Stomach (tissue), 9 donors: Measurements from ENCODE around the gene RSBN1L. TPM values are rescaled to one million over a fixed set of nuclear protein-coding genes. Genes with fewer than 3 reads are reported as not detected.

ENCODE experiments used
- DNase-seq, 2 donors: peaks; one replicate each; pipeline versions ENCODE4 v3.0.0 to v3.0.0-alpha.2; 2013 to 2019
- H3K27ac ChIP-seq, 5 donors: fragments of 200-600 bp in 4 of 5; sonication (generic) in 4 of 5; one replicate each; pipeline ENCODE4 v1.5.1; 2013 to 2019; ENCODE audit warnings: mild to moderate bottlenecking in 1 of 5, moderate library complexity in 1 of 5
- H3K27me3 ChIP-seq, 3 donors: fragments of 200-600 bp; sonication (generic); one replicate each; pipeline ENCODE4 v1.5.1; 2017 to 2019; ENCODE audit warnings: mixed run types in 1 of 3
- H3K36me3 ChIP-seq, 4 donors: fragments of 200-600 bp; sonication (generic); 1 replicate in 3 of 4; 2 replicates in 1 of 4; pipeline ENCODE4 v1.5.1; 2016 to 2019
- H3K4me1 ChIP-seq, 4 donors: fragments of 200-600 bp; sonication (generic); one replicate each; pipeline ENCODE4 v1.5.1; 2016 to 2019
- H3K4me3 ChIP-seq, 4 donors: fragments of 200-600 bp; sonication (generic) in 3 of 4; one replicate each; pipeline ENCODE4 v1.5.1; 2016 to 2019; ENCODE audit warnings: mild to moderate bottlenecking in 1 of 4
- H3K9me3 ChIP-seq, 4 donors: fragments of 200-600 bp; sonication (generic); one replicate each; pipeline ENCODE4 v1.5.1; 2016 to 2019
- CTCF ChIP-seq, 7 experiments: fragments of 450-650 bp in 4 of 7; fragments of 200-600 bp in 3 of 7; sonication (generic) in 3 of 7; IDR thresholded peaks; one replicate each; pipeline ENCODE4 v1.5.1; 2016 to 2019; ENCODE audit warnings: antibody characterized with exemption in 7 of 7, control low read depth in 2 of 7, mild to moderate bottlenecking in 1 of 7
- EP300 ChIP-seq: sonication (generic); formaldehyde crosslinking; IDR thresholded peaks from one replicate; pipeline ENCODE4 v1.6.1; 2017; ENCODE audit warnings: antibody characterized with exemption
- POLR2A ChIP-seq, 4 donors: fragments of 450-650 bp; IDR thresholded peaks; one replicate each; pipeline ENCODE4 v1.6.1; 2016; ENCODE audit warnings: antibody characterized with exemption in 4 of 4, control low read depth in 2 of 4, mild to moderate bottlenecking in 1 of 4, moderate library complexity in 1 of 4
- POLR2AphosphoS5 ChIP-seq, 3 donors: sonication (generic); formaldehyde crosslinking; IDR thresholded peaks; one replicate each; pipeline ENCODE4 v1.6.1; 2016; ENCODE audit warnings: antibody characterized with exemption in 3 of 3
- WGBS, 5 donors: extraction: QIAGEN DNeasy Blood & Tissue Kit in 3 of 5; methylation state at CpG; one replicate each; pipeline versions ENCODE4 v1.1.5 to v1.1.7; 2013 to 2018; 5-methylcytosine and 5-hydroxymethylcytosine counted together
- intact Hi-C: fragments of 100-400 bp; cut with DNase I; formaldehyde crosslinking; loops from one replicate; pipeline ENCODE4 v1.15.1; 2023; ENCODE audit warnings: low total_unique reads
- polyA plus RNA-seq, 3 donors: library from polyadenylated mRNA; stranded (reverse); fragments of 200-250 nt; gene quantifications; one replicate each; pipeline ENCODE4 v1.2.3, GENCODE V29; 2013
- total RNA-seq, 5 donors: library from RNA; depleted of rRNA; stranded (reverse); fragments of >200 nt; gene quantifications; one replicate each; pipeline versions ENCODE4 v1.1.0 to v1.2.3, GENCODE V29; 2014 to 2016
- donor health status: healthy with polysubstance abuse.
- donor health status: Bipolar disorder and iron deficiency.
- donor health status: healthy.

RSBN1L gene
- total and polyA plus RNA-seq, 8 donors, result 4.2 to 68.3 (median 11.6) TPM

GRCh38 chr7:77760809-77761453 lies 64.7 kb downstream of the RSBN1L start:
- TF ChIP-seq POLR2AphosphoS5 (IDR thresholded peaks at IDR 0.05), result no peak
- 46 to 66% (median 65%) methylated on average over 10 of the region's 10 CpGs for WGBS, 5 donors
- no peaks in the 10 kb centered on the region for H3K9me3 ChIP-seq
- H3K27ac ChIP-seq, result peak overlapping the region in 2 of 5 donors; percentile 5 to 14
- H3K36me3 ChIP-seq, result no peaks in the 10 kb centered on the region
- no peaks in the 10 kb centered on the region for H3K27me3 ChIP-seq
- no peak overlapping the region for H3K4me3 ChIP-seq
- no peak for DNase-seq
- intact Hi-C loops, result no loop called here
- H3K4me1 ChIP-seq, result peaks cover 13 to 82% (median 42%) of the 10 kb centered on the region in 4 donors

GRCh38 chr7:77765481-77765880 lies 69.2 kb downstream of the RSBN1L start:
- Histone ChIP-seq H3K36me3 (peaks cover 0 to 30% (median 20%) of the 10 kb centered on the region in 4 donors), H3K4me3 (no peak overlapping the region), H3K27me3 (no peaks in the 10 kb centered on the region), H3K9me3 (no peaks in the 10 kb centered on the region), H3K27ac (no peak overlapping the region), H3K4me1 (peaks cover 7 to 60% (median 27%) of the 10 kb centered on the region in 4 donors)
- intact Hi-C loops, result no loop called here
- TF ChIP-seq POLR2A (IDR thresholded peaks at IDR 0.05), result no peak
- TF ChIP-seq EP300, result no peak
- no peak for TF ChIP-seq CTCF (IDR thresholded peaks at IDR 0.05)
- no peak for TF ChIP-seq POLR2AphosphoS5 (IDR thresholded peaks at IDR 0.05)
- 66 to 68% (median 67%) methylated on average over 3 of the region's 3 CpGs for WGBS, 5 donors
- no peak for DNase-seq

- Histone ChIP-seq H3K9me3 (no peaks in the 10 kb centered on the region), H3K4me3 (no peak overlapping the region), H3K27ac (peak overlapping the region in 3 of 5 donors; percentile 2 to 28 (median 7)), H3K36me3 (peaks cover 0 to 37% (median 27%) of the 10 kb centered on the region in 4 donors), H3K4me1 (peaks cover 7 to 53% (median 24%) of the 10 kb centered on the region in 4 donors), H3K27me3 (no peaks in the 10 kb centered on the region)
- intact Hi-C loops, result no loop called here
- 67 to 84% (median 81%) methylated on average over 4 of the region's 4 CpGs for WGBS, 5 donors
- no peak for TF ChIP-seq POLR2AphosphoS5 (IDR thresholded peaks at IDR 0.05)
- no peak for TF ChIP-seq POLR2A (IDR thresholded peaks at IDR 0.05)
- TF ChIP-seq CTCF (IDR thresholded peaks at IDR 0.05), result no peak
- TF ChIP-seq EP300, result no peak
- DNase-seq, result peak in 1 of 2 donors; percentile 26
Observed at GRCh38 chr7:77765906-77766800, 69.9 kb downstream of the RSBN1L start.

- peaks cover 7 to 45% (median 21%) of the 10 kb centered on the region in 4 donors for H3K4me1 ChIP-seq
- intact Hi-C loops, result no loop called here
- no peaks in the 10 kb centered on the region for H3K9me3 ChIP-seq
- WGBS, 5 donors, result 90 to 93% (median 92%) methylated on average over 6 of the region's 6 CpGs
- no peaks in the 10 kb centered on the region for H3K27me3 ChIP-seq
- DNase-seq, result no peak
- no peak overlapping the region for H3K27ac ChIP-seq
- H3K36me3 ChIP-seq, result peaks cover 0 to 43% (median 30%) of the 10 kb centered on the region in 4 donors
- no peak for TF ChIP-seq CTCF (IDR thresholded peaks at IDR 0.05)
- no peak for TF ChIP-seq POLR2AphosphoS5 (IDR thresholded peaks at IDR 0.05)
- no peak for TF ChIP-seq EP300
- TF ChIP-seq POLR2A (IDR thresholded peaks at IDR 0.05), result no peak
- H3K4me3 ChIP-seq, result no peak overlapping the region
Observed at GRCh38 chr7:77766801-77767605, 70.7 kb downstream of the RSBN1L start.
